Astrocyte of the spinal cord (primary cell): ENCODE measurements around the gene WDR46.

ENCODE experiments used
- DNase-seq: peaks from one replicate; pipeline ENCODE4 v3.0.0; 2011; ENCODE audit warnings: low read depth, low spot score
- H3K4me3 ChIP-seq: 2 replicates; pipeline ENCODE4 v1.5.1; 2011; ENCODE audit warnings: low read depth, mild to moderate bottlenecking, low read length, moderate library complexity
- in situ Hi-C: cut with HindIII; loops from 2 replicates; pipeline ENCODE4 v1.10.0; 2017; ENCODE audit warnings: low sequenced_read_pairs
- TF ChIP-seq, protein P1 (sequence below): IDR thresholded peaks from 2 replicates; pipeline ENCODE4 v1.5.1; 2012; ENCODE audit warnings: low read depth, mild to moderate bottlenecking, low read length, inconsistent platforms

The WDR46 gene

DNA sequence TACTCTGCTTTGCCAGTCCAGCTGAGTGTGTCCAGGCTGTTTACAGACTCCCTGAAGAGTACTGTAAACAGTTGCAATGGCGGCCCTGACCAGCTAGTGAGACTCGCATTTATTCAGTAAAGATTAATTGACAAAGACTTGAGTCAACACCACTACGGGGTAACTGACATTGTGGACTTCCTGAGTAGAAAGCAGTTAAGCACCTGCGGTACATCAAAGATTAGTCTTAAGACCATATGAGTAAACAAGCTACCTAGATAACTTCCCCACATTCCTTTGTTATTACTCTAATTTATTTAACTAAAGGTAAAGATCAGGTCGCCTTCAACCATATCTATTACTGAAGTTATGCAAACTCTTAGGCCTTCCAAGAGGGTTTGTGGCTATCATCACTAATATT is 30.0 kb downstream of the WDR46 start:
- H3K4me3 ChIP-seq: no peak overlapping the region

DNA sequence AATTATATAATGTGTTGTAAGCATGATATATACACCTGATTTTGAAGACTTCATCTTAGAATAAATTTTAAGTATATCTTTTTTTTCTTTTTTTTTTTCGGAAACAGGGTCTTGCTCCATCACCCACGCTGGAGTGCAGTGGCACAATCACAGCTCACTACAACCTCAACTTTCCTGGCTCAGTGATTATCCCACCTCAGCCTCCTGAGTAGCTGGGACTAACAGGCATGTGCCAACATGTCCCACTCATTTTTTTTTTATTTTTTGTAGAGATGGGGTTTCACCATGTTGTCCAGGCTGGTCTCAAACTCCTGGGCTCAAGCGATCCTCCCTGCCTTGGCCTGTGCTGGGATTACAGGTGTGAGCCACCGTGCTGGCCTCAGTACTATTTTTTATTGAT is 34.4 kb downstream of the WDR46 start:
- TF ChIP-seq, protein P1, sequence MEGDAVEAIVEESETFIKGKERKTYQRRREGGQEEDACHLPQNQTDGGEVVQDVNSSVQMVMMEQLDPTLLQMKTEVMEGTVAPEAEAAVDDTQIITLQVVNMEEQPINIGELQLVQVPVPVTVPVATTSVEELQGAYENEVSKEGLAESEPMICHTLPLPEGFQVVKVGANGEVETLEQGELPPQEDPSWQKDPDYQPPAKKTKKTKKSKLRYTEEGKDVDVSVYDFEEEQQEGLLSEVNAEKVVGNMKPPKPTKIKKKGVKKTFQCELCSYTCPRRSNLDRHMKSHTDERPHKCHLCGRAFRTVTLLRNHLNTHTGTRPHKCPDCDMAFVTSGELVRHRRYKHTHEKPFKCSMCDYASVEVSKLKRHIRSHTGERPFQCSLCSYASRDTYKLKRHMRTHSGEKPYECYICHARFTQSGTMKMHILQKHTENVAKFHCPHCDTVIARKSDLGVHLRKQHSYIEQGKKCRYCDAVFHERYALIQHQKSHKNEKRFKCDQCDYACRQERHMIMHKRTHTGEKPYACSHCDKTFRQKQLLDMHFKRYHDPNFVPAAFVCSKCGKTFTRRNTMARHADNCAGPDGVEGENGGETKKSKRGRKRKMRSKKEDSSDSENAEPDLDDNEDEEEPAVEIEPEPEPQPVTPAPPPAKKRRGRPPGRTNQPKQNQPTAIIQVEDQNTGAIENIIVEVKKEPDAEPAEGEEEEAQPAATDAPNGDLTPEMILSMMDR: no peak
- in situ Hi-C loops: no loop called here
- no peak for DNase-seq
- H3K4me3 ChIP-seq: no peak overlapping the region

More for the DNA sequence above, 30.0 kb downstream of the WDR46 start:
- in situ Hi-C loops: no loop called here
- TF ChIP-seq, protein P1: no peak
- no peak for DNase-seq

DNA sequence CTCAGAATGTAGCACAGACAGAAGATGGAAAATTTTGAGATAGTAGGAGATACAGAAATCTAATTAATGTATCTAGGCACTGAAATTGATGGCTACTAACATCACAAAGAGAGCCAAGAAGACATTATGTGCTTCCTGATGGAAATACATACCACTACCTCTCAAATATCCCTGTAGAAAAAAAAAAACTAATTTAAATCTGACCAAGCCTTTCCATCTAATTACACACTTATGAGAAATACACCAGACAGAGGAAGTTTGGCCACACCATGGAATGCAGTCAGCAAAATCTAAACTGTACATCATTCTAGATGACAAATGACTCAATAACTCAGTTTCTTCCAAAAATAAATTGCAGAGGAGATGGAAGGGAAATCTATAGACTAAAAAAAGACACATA is 36.3 kb downstream of the WDR46 start:
- DNase-seq: no peak
- TF ChIP-seq, protein P1: no peak
- in situ Hi-C loops: no loop called here
- no peak overlapping the region for H3K4me3 ChIP-seq

DNA sequence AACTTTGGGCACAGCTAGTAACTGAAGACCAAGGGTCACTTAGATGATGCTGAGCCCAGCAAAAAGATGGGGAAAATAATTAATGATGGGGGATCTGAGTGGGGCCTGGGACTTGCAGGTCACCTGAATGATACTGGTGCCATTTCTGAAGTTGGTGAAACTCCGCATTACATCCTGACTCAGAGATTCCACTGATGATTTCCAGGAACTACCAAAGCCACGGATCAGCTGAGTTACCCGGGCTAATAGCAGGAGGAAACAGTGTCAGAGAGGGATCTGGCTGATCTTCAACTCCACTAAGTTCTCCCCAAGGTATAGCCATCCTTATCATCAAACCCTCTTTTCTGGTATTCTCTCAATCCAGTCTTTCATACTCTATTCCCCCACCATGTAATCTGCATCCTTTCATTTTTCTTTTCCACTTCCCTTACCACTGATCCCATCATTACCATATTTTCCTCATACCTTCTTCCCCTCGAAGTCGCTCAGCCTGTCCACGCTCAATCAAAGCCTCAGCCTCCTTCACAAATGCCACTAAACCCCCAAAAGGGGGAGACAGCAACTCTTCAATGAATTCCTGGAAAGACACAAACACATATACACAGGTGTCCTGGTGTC is 37.5 kb downstream of the WDR46 start:
- no peak overlapping the region for H3K4me3 ChIP-seq
- TF ChIP-seq, protein P1: no peak
- in situ Hi-C loops: no loop called here
- no peak for DNase-seq

DNA sequence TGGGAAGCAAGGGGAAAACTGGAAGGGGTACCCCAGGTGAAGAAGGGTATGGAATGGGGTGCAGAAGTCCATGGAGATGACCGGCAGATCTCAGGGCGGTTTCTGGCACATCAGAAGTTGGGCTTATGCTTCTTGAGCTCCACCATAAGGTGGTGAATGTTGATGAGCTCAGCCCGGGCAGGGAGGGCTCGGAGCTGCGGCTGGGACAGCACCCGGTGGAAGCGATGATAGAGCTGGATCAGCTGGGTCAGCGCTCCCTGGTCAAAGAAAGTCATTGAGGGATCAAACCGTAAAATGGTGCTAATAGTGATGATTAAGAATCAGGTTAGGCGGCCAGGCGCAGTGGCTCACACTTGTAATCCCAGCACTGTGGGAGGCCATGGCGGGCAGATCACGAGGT is 38.3 kb downstream of the WDR46 start:
- TF ChIP-seq, protein P1: no peak
- no peak overlapping the region for H3K4me3 ChIP-seq
- in situ Hi-C loops: no loop called here

DNA sequence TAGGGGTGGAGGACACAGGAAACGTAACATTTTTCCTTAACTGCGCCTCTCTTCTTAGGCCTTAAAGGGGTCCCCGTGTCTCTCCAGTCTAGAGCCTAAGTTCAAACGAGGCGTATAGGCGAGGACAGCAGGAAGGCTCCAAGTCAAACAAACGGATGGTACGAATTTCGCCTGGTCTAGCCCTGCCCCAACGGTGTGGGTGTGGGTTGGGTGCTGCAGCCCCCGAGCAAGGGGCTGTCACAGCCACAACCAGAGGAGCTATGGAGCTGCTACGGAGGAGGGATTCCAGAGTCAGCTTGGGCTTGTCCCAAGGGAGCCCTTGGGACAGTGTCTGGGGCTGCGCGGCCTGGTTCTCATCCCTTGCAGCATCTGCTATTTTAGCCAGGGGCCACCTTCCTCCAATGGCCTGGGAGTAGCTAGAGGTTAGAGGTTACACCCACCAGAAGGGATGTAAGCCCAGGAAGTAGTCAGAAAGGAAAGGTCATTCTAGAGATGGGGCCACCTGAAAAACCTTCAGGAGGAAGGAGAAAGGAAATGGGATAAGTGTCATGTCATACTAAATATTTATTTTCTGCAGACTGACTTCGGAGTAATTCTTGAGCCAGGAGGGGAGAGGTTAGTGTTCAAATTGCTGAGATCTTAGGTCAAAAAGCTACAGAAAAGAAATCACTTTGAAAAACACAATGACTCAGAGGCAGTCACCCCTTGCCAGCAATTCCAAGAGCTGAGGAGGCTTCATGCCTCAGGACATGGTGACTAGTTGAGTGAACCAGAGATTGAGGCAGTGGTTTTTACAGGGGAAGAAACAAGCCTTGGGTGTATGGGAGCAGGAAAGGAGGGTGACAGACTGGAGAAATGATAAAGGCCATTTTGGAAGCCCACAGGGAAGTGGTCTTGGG is 39.1 kb downstream of the WDR46 start:
- TF ChIP-seq, protein P1: no peak
- peak overlapping the region; percentile 48 for H3K4me3 ChIP-seq
- in situ Hi-C loops: no loop called here
- DNase-seq: peak; percentile 76

More for the DNA sequence above, 38.3 kb downstream of the WDR46 start:
- no peak for DNase-seq
